GM19099 (cell line): ENCODE results near the gene MCCC1.
A peak's percentile ranks its signal among the peaks of the same experiment; 100 is the strongest.

Experiments
- POLR2A ChIP-seq: IDR thresholded peaks from 3 replicates; pipeline ENCODE4 v1.6.1; 2011; ENCODE audit warnings: low read depth; ENCODE audit not compliant: insufficient read length; ENCODE audit errors: extremely low read depth

MCCC1 gene

GRCh38 chr3:183027276-183027675 is 72.0 kb downstream of the MCCC1 start:
- no peak for TF ChIP-seq POLR2A

DNA sequence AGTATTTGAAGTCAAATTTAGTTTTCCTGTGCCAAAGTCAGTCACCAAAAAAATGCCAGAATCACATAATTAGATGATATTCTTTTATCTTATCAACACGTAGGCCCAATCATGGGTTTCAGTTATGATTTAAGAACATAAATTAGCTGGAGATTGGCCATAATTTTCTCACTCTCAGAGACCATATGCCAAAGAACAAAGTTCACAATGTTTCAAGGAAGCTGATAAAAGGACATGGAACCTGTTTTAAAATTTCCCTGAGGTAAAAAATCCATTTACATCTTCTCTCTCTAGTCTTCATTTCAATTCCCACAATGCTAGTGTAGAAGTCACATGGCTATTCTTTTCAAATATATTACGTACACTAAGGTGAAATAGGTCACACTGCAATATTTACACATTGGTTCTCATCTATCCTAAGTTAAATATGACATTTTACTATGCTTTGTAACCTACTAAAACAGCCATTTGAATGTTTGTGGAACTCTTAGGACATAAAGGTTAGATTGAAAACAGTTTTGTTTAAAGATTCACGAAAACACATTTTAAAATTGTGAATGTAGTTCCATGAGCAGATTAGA is 76.3 kb downstream of the MCCC1 start:
- no peak for TF ChIP-seq POLR2A

GRCh38 chr3:183018421-183019192 is 80.7 kb downstream of the MCCC1 start:
- no peak for TF ChIP-seq POLR2A

DNA sequence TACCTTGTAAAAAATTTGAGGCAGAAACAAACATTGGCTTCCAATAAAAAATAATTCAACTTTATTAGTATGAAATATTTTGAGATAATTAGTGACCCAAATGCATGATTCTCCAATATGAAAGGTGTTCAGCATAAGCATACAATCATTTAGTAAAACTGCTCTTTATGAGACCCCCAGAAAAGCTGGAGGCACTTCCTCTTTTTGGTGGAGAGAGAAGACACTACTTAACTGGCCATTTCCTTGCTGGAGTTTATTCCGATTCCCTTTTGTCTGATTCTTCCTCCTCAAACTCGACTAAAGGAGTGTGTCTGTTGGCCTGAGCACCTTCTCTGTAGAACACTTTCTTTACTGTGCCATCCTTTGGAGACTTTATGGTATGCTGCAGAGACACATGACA is 84.1 kb downstream of the MCCC1 start:
- no peak for TF ChIP-seq POLR2A

DNA sequence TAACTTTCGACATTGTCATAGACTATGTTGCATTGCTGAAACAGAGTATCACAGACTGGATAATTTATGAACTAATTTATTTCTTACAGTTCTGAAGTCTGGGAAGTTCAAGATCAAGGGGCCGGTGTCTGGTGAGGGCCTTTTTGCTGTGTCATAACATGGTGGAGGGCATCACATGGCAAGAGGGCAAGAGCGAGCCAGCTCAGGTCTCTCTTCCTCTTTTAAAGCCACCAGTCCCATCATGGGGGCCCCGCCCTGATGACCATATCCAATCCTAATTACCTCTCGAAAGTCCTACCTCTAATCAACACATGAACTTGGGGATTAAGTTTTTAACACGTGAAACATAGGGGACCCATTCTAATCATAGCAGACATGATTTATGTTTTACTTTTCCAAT is 85.4 kb downstream of the MCCC1 start:
- no peak for TF ChIP-seq POLR2A

- no peak for TF ChIP-seq POLR2A
These were observed 86.2 kb downstream of the MCCC1 start for GRCh38 chr3:183013074-183013473.

DNA sequence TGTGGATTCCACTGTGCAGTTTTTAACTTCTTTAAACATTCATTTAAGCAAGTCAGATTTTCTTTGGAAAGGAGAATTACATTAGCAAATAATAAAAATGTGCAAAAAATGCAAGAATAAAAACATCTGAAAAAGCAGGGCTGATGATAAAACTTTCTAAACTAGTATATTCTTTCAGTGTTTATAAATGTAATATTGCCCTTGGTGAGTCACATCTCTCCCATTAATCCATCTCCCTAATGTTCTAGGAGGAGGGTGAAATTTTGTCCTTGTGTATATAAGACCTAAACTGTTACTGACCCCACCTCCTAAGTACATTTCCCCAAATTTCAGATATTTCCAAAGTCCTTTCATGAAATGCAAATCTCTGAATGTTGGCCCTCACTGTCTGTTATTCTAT is 90.5 kb downstream of the MCCC1 start:
- TF ChIP-seq POLR2A, result no peak

GRCh38 chr3:183008303-183008702 is 91.0 kb downstream of the MCCC1 start:
- TF ChIP-seq POLR2A, result no peak

GRCh38 chr3:183006396-183007002 is 92.8 kb downstream of the MCCC1 start:
- TF ChIP-seq POLR2A, result no peak

DNA sequence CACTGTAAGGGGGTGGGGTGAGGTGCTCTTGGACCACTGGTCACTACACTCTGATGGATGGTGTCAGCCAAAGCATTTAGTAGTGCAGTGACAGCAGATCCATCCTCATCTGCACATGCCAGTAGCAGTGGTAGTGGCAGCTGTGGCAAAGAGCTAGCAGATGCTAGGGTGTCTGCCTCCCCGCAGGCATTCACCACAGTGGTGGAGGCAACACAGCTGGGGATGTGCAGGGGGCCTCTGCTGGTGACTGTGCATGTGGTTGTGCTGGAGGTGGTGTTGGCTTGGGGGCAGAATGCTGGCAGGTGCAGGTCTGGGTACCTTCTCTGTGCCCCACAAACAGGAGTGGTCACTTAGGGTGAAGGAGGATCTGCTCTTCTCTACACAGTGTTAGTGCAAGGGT is 99.5 kb downstream of the MCCC1 start:
- TF ChIP-seq POLR2A, result no peak

- TF ChIP-seq POLR2A, result no peak
These were observed 109.7 kb downstream of the MCCC1 start for GRCh38 chr3:182989566-182989965.

DNA sequence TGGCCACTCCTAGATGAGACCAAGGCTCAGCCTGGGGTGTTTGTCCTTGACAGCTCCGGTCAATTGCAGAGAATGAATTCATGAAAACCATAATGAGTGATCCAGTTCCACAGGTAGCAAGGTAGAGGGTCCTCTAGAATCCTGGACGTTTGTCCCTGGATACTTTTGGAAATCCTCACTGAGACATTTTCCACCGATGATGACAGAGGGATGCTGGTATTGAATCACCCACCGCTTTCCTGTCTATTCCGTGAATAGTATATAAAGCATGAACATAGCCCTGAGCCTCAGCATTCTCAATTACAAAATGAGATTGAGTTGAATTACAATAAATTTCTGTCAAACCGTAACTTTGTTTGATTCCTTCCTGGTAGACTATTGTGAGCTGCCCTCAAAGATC is 113.3 kb downstream of the MCCC1 start:
- TF ChIP-seq POLR2A, result no peak

GRCh38 chr3:182983876-182984275 is 115.4 kb downstream of the MCCC1 start:
- no peak for TF ChIP-seq POLR2A

DNA sequence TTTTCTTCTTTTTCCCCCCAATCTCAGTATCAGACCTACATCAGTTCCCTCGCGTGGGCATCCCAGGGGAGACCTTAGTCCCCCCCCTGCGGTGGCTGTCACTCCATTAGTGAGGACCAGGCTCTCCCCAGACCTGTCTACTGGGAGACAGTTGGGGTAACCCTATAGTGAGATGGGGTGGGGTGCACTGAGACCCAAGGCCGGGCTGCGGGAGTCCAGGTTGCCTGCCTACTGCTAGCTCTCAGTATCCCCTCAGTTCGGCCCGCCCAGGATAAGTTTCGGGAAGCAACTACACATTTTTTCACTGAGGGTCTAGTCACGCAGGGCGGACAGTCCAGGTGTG is 118.3 kb downstream of the MCCC1 start:
- TF ChIP-seq POLR2A, result no peak

- TF ChIP-seq POLR2A, result peak; percentile 74
These were observed 118.9 kb downstream of the MCCC1 start, which contains the start of gene DCUN1D1 for GRCh38 chr3:182980204-182981037. Gene DCUN1D1, minus strand, starts transcription at chr3:182980538. Its CDS starts 49 bp downstream, at chr3:182980489.
